Measurements from ENCODE around the gene NMT1. TPM values are rescaled to one million over a fixed set of nuclear protein-coding genes. Genes with fewer than 3 reads are reported as not detected.

Gene NMT1
- total RNA-seq, 5 donors from 2014 or later (not counting 1 experiment from before 2014, with no cell fraction given), result 79.5 to 139 (median 125) TPM

DNA sequence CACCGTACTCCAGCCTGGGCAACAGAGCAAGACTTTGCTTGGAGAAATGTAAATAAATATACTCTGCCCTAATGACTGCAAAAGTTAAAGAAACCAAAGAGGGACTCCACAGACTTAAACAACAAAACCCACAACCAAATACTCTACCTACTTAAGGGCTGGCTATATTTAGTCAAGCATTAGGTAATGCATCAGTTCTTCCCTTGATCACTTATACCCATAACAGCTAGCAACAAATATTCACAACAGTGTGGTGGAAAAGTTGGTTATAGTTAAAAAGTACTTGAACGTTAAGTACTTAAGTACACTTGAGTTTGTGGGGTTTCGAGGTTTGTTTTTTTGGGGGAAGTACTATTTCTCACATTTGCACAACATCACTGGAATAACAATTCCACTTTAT is 95.1 kb downstream of the NMT1 start:
- peak overlapping the region in 1 of 3 donors; percentile 3 for H3K4me3 Mint-ChIP-seq
- ChIA-PET CTCF (interaction anchor here in 1 of 2 donors (3.0 kb wide), 1 partner anchor 21 kb away, joined by 25 read pairs; the partner anchor contains the start of gene ACBD4), POLR2A (no interaction called here)
- H3K27me3 ChIP-seq (replicated peaks in 1 of 2; ENCODE audit: control insufficient read depth in 2 of 2, extremely low read depth in 1 of 2, insufficient read depth in 2 of 2, low read length in 1 of 2), result no peaks in the 10 kb centered on the region
- DNase-seq (no peak), ATAC-seq (replicated peaks in 1 of 4) (no peak)
- H3K36me3 Mint-ChIP-seq, result peaks cover 10% of the 10 kb centered on the region
- no peaks in the 10 kb centered on the region for H3K9me3 Mint-ChIP-seq
- H3K9me3 ChIP-seq, result no peaks in the 10 kb centered on the region
- H3K27ac ChIP-seq (ENCODE audit: low read length), result no peak overlapping the region
- H3K4me1 ChIP-seq (ENCODE audit: control insufficient read depth in 1 of 2, extremely low read depth in 1 of 2, insufficient read depth in 2 of 2, low read length in 2 of 2), result peaks cover 18 to 49% of the 10 kb centered on the region in 2 experiments
- no peak overlapping the region for H3K4me3 ChIP-seq (ENCODE audit: control insufficient read depth in 1 of 2, extremely low read depth in 1 of 2, low read length in 1 of 2)
- peaks cover 0 to 6% of the 10 kb centered on the region in 2 donors for H3K36me3 ChIP-seq (ENCODE audit: control insufficient read depth in 2 of 2, extremely low read depth in 1 of 2, insufficient read depth in 1 of 2, low read length in 1 of 2)
- no CpG with 5 or more reads among the region's 3 CpGs for WGBS (ENCODE audit: insufficient coverage)
- no peaks in the 10 kb centered on the region for H3K27me3 Mint-ChIP-seq
- H3K4me1 Mint-ChIP-seq, result peaks cover 44 to 49% (median 46%) of the 10 kb centered on the region in 3 donors
- no peak overlapping the region for H3K27ac Mint-ChIP-seq

Other genes starting within 250 kb of the NMT1 start
- gene GJC1, start 231.0 kb upstream of the NMT1 start, total RNA-seq, result under 1 TPM in 3 of 5 donors, not detected in 2; 0.09 to 0.93 (median 0.30) TPM
- not detected for gene HIGD1B, start 213.4 kb upstream of the NMT1 start, total RNA-seq
- 100 to 1,000 TPM in 2 of 5 donors, 10 to 100 TPM in 3; 83.1 to 127 (median 96.0) TPM for gene EFTUD2, start 161.9 kb upstream of the NMT1 start, total RNA-seq
- not detected for gene GFAP, start 145.8 kb upstream of the NMT1 start, total RNA-seq
- gene KIF18B, start 113.5 kb upstream of the NMT1 start, total RNA-seq, result 1 to 10 TPM in 1 of 5 donors, under 1 TPM in 4; 0.37 to 1.2 (median 0.62) TPM
- gene C1QL1, start 93.0 kb upstream of the NMT1 start, total RNA-seq, result not detected
- gene DCAKD, start 9.7 kb upstream of the NMT1 start, total RNA-seq, result 10 to 100 TPM; 18.7 to 40.7 (median 29.7) TPM
- gene PLCD3, start 71.2 kb downstream of the NMT1 start, total RNA-seq, result 1 to 10 TPM; 3.1 to 9.9 (median 4.8) TPM
- 10 to 100 TPM; 28.4 to 48.5 (median 38.9) TPM for gene ACBD4, start 74.4 kb downstream of the NMT1 start, total RNA-seq
- 10 to 100 TPM; 32.3 to 55.9 (median 34.5) TPM for gene HEXIM1, start 87.2 kb downstream of the NMT1 start, total RNA-seq
- 1 to 10 TPM; 2.0 to 5.8 (median 3.3) TPM for gene HEXIM2, start 100.6 kb downstream of the NMT1 start, total RNA-seq
- gene FMNL1, start 160.6 kb downstream of the NMT1 start, total RNA-seq, result 100 to 1,000 TPM; 362 to 473 (median 457) TPM
- under 1 TPM in 4 of 5 donors, not detected in 1; 0.37 to 0.55 (median 0.42) TPM for gene SPATA32, start 200.8 kb downstream of the NMT1 start, total RNA-seq